K562 (cell line): ENCODE measurements around the gene RPS2. TPM values are rescaled to one million over a fixed set of nuclear protein-coding genes. Genes with fewer than 3 reads are reported as not detected.

Experiments used
- CXXC5 ChIP-seq: fragments of 250-450 bp; sonication (Bioruptor Pico); IDR thresholded peaks from 2 replicates; pipeline ENCODE4 v1.8.0; 2022; ENCODE audit warnings: inconsistent platforms, mild to moderate bottlenecking, moderate library complexity
- ELF4 ChIP-seq: fragments of 450-650 bp; formaldehyde crosslinking; IDR thresholded peaks from 2 replicates; pipeline ENCODE4 v1.4.0; 2022; ENCODE audit warnings: missing genetic modification characterization
- EWSR1 ChIP-seq: fragments of 450-650 bp; IDR thresholded peaks from 2 replicates; pipeline ENCODE4 v1.6.1; 2018; ENCODE audit warnings: borderline replicate concordance, mild to moderate bottlenecking, low read depth, moderate library complexity; ENCODE audit not compliant: partially characterized antibody
- MAZ ChIP-seq, 2 experiments: fragments of 450-650 bp in 1 of 2; sonication (generic) in 1 of 2; formaldehyde crosslinking; IDR thresholded peaks in 1 of 2; conservative IDR thresholded peaks in 1 of 2; 2 replicates each; pipeline versions ENCODE4 v1.4.0 to v1.5.0; 2020; ENCODE audit warnings: mild to moderate bottlenecking in 1 of 2, missing genetic modification reagents in 1 of 2
- POLR2G ChIP-seq: fragments of 200-400 bp; formaldehyde crosslinking; IDR thresholded peaks from 2 replicates; pipeline ENCODE4 v1.6.1; 2017; ENCODE audit warnings: low read depth, mild to moderate bottlenecking, antibody characterized with exemption, low read length, moderate library complexity
- ZBTB17 ChIP-seq: fragments of 450-650 bp; formaldehyde crosslinking; IDR thresholded peaks from 2 replicates; pipeline ENCODE4 v1.4.0; 2020; ENCODE audit warnings: mild to moderate bottlenecking
- ZNF551 ChIP-seq: fragments of 250-450 bp; sonication (Bioruptor Pico); IDR thresholded peaks from 2 replicates; pipeline ENCODE4 v1.5.0; 2021; ENCODE audit warnings: mild to moderate bottlenecking, moderate library complexity
- polyA plus RNA-seq, 8 experiments: library from polyadenylated mRNA; depleted of rRNA in 4 of 8; stranded (reverse) in 5 of 8; unstranded in 3 of 8; fragments of >200 nt; fragmentation: Nextera tagmentation in 2 of 8; fragmentation: Illumina TruSeq in 1 of 8; extraction: Ambion mirVana in 2 of 8; extraction: Trizol in 1 of 8; gene quantifications; 2 replicates each; pipeline versions ENCODE4 v1.2.1 to v1.2.3, GENCODE V29; 2011 to 2014; ENCODE audit warnings: inconsistent platforms in 1 of 8, missing spikeins in 1 of 8
- total RNA-seq, 7 experiments: library from RNA; depleted of rRNA in 6 of 7; stranded (reverse); fragments of >200 nt in 6 of 7; fragmentation: Illumina TruSeq in 2 of 7; extraction: Trizol in 2 of 7; gene quantifications; 2 replicates each; pipeline versions ENCODE4 v1.2.1 to v1.2.3, GENCODE V29; 2011 to 2021; ENCODE audit warnings: low replicate concordance in 1 of 7
- TF ChIP-seq, protein P1 (sequence below), 2 experiments: fragments of 450-650 bp in 1 of 2; sonication (generic) in 1 of 2; formaldehyde crosslinking in 1 of 2; IDR thresholded peaks; 2 replicates each; pipeline versions ENCODE4 v1.7.1 to v1.9.0; 2016 to 2022; ENCODE audit warnings: inconsistent platforms in 1 of 2, mild to moderate bottlenecking in 1 of 2, missing genetic modification reagents in 1 of 2
- TF ChIP-seq, protein P2 (sequence below): sonication (generic); formaldehyde crosslinking; IDR thresholded peaks from 2 replicates; pipeline ENCODE4 v1.9.0; 2022; ENCODE audit warnings: mild to moderate bottlenecking, missing genetic modification reagents
- TF ChIP-seq, protein P3 (sequence below): fragments of 450-650 bp; formaldehyde crosslinking; IDR thresholded peaks from 2 replicates; pipeline ENCODE4 v1.4.0; 2020; ENCODE audit warnings: mild to moderate bottlenecking, moderate library complexity
- TF ChIP-seq, protein P4 (sequence below): fragments of 250-450 bp; sonication (Bioruptor Pico); IDR thresholded peaks from 2 replicates; pipeline ENCODE4 v1.5.0; 2022; ENCODE audit warnings: mild to moderate bottlenecking

The RPS2 gene
- total and polyA plus RNA-seq, 9 of the 15 experiments (the other 6 are each of a cell fraction or from before 2014, with no cell fraction given): 834 to 4,794 (median 3,793) TPM

DNA sequence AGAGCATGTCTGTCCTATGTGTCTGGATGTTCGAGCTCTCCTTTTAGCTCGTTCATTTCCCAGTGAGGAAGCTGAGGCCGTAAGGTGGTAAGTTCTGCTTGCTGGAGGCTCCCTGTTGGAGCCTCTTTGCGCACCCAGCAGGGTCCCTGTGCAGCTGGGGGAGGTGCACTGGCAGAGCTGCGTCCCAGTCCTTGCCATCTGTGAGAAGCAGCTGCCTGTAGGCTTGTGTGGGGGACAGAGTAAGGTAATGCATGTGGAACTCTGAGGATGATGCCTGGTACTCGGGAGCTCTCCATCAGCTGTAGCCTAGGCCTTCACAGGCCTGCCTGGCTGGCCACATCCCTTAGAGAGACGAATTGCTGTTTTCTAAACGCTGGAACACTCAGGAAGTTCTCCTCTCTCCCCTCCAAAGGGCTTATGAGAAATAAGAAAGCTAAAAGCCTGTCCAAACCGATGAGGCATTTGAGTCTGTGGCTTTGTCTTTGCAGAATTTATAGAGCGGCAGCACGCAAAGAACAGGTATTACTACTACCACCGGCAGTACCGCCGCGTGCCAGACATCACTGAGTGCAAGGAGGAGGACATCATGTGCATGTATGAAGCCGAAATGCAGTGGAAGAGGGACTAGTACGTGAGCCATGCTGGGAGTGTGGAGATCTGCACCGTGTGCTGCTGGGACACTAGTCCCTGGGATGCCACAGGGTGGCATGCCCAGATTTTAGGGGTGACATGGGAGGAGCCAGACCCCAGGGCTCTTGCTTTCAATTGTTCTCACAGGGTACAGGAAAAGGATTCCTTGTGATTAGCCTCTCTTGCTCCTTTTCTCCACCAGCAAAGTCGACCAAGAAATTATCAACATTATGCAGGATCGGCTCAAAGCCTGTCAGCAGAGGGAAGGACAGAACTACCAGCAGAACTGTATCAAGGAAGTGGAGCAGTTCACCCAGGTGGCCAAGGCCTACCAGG lies 3.7 kb downstream of the RPS2 start (continued):
- TF ChIP-seq, protein P1, sequence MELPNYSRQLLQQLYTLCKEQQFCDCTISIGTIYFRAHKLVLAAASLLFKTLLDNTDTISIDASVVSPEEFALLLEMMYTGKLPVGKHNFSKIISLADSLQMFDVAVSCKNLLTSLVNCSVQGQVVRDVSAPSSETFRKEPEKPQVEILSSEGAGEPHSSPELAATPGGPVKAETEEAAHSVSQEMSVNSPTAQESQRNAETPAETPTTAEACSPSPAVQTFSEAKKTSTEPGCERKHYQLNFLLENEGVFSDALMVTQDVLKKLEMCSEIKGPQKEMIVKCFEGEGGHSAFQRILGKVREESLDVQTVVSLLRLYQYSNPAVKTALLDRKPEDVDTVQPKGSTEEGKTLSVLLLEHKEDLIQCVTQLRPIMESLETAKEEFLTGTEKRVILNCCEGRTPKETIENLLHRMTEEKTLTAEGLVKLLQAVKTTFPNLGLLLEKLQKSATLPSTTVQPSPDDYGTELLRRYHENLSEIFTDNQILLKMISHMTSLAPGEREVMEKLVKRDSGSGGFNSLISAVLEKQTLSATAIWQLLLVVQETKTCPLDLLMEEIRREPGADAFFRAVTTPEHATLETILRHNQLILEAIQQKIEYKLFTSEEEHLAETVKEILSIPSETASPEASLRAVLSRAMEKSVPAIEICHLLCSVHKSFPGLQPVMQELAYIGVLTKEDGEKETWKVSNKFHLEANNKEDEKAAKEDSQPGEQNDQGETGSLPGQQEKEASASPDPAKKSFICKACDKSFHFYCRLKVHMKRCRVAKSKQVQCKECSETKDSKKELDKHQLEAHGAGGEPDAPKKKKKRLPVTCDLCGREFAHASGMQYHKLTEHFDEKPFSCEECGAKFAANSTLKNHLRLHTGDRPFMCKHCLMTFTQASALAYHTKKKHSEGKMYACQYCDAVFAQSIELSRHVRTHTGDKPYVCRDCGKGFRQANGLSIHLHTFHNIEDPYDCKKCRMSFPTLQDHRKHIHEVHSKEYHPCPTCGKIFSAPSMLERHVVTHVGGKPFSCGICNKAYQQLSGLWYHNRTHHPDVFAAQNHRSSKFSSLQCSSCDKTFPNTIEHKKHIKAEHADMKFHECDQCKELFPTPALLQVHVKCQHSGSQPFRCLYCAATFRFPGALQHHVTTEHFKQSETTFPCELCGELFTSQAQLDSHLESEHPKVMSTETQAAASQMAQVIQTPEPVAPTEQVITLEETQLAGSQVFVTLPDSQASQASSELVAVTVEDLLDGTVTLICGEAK (IDR thresholded peaks at IDR 0.05): 0 out of 2 replicates have a peak, but pooled peaks have one; percentile 6
- TF ChIP-seq, protein P1 (CRISPR knock-in tag; IDR thresholded peaks at IDR 0.05): no peak
- TF ChIP-seq MAZ (CRISPR knock-in tag; conservative IDR thresholded peaks at IDR 0.05 in 1 of 2, IDR thresholded peaks at IDR 0.05 in 1 of 2): peak; percentile 25 to 35; a peak in 1 of 4 replicates
- peak; percentile 68 for TF ChIP-seq POLR2G
- TF ChIP-seq, protein P2, sequence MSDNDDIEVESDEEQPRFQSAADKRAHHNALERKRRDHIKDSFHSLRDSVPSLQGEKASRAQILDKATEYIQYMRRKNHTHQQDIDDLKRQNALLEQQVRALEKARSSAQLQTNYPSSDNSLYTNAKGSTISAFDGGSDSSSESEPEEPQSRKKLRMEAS (CRISPR knock-in tag): peak; percentile 61; the same call in 1 of the 2 replicates
- 0 out of 2 replicates have a peak, but pooled peaks have one; percentile 49 for TF ChIP-seq ZBTB17 (CRISPR knock-in tag)
- TF ChIP-seq, protein P3, sequence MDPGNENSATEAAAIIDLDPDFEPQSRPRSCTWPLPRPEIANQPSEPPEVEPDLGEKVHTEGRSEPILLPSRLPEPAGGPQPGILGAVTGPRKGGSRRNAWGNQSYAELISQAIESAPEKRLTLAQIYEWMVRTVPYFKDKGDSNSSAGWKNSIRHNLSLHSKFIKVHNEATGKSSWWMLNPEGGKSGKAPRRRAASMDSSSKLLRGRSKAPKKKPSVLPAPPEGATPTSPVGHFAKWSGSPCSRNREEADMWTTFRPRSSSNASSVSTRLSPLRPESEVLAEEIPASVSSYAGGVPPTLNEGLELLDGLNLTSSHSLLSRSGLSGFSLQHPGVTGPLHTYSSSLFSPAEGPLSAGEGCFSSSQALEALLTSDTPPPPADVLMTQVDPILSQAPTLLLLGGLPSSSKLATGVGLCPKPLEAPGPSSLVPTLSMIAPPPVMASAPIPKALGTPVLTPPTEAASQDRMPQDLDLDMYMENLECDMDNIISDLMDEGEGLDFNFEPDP (CRISPR knock-in tag): 0 out of 2 replicates have a peak, but pooled peaks have one; percentile 54
- TF ChIP-seq CXXC5 (CRISPR knock-in tag): no peak
- TF ChIP-seq ELF4: peak; percentile 69; the same call in 1 of the 2 replicates
- peak; percentile 93 for TF ChIP-seq EWSR1
- TF ChIP-seq, protein P4, sequence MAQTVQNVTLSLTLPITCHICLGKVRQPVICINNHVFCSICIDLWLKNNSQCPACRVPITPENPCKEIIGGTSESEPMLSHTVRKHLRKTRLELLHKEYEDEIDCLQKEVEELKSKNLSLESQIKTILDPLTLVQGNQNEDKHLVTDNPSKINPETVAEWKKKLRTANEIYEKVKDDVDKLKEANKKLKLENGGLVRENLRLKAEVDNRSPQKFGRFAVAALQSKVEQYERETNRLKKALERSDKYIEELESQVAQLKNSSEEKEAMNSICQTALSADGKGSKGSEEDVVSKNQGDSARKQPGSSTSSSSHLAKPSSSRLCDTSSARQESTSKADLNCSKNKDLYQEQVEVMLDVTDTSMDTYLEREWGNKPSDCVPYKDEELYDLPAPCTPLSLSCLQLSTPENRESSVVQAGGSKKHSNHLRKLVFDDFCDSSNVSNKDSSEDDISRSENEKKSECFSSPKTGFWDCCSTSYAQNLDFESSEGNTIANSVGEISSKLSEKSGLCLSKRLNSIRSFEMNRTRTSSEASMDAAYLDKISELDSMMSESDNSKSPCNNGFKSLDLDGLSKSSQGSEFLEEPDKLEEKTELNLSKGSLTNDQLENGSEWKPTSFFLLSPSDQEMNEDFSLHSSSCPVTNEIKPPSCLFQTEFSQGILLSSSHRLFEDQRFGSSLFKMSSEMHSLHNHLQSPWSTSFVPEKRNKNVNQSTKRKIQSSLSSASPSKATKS: no peak
- TF ChIP-seq ZNF551 (CRISPR knock-in tag): peak; percentile 83; the same call in 1 of the 2 replicates
